KMS-11 (cell line): ENCODE data around the gene ZNF337.

Experiments used
- H2AFZ ChIP-seq: fragments of 200-600 bp; sonication (generic); 2 replicates; pipeline ENCODE4 v1.6.1; 2016; ENCODE audit warnings: antibody characterized with exemption, mixed run types, low read depth
- H3K27ac ChIP-seq: fragments of 200-600 bp; sonication (generic); 2 replicates; pipeline ENCODE4 v1.6.1; 2016; ENCODE audit warnings: mild to moderate bottlenecking, mixed run types
- H3K27me3 ChIP-seq: fragments of 200-600 bp; sonication (generic); 2 replicates; pipeline ENCODE4 v1.6.1; 2017; ENCODE audit warnings: mild to moderate bottlenecking, low read depth, mixed run types, moderate library complexity; ENCODE audit not compliant: insufficient read depth
- H3K36me3 ChIP-seq: fragments of 200-600 bp; sonication (generic); 2 replicates; pipeline ENCODE4 v1.6.1; 2017; ENCODE audit warnings: mild to moderate bottlenecking, mixed run types; ENCODE audit not compliant: insufficient read depth
- H3K4me1 ChIP-seq: fragments of 200-600 bp; sonication (generic); 2 replicates; pipeline ENCODE4 v1.6.1; 2016; ENCODE audit warnings: mild to moderate bottlenecking, low read depth, mixed run types; ENCODE audit not compliant: poor library complexity, severe bottlenecking
- H3K4me2 ChIP-seq: fragments of 200-600 bp; sonication (generic); 2 replicates; pipeline ENCODE4 v1.7.0; 2016; ENCODE audit warnings: mild to moderate bottlenecking, mixed run types
- H3K4me3 ChIP-seq: fragments of 200-600 bp; sonication (generic); IDR thresholded peaks from 2 replicates; pipeline ENCODE4 v1.6.1; 2017; ENCODE audit warnings: low read depth, low read length, mixed read lengths; ENCODE audit not compliant: insufficient read depth
- H3K79me2 ChIP-seq: fragments of 200-600 bp; sonication (generic); 2 replicates; pipeline ENCODE4 v1.6.1; 2016; ENCODE audit warnings: low read depth, mixed run types; ENCODE audit not compliant: insufficient read depth
- H3K9ac ChIP-seq: fragments of 200-600 bp; sonication (generic); 2 replicates; pipeline ENCODE4 v1.6.1; 2016; ENCODE audit warnings: mild to moderate bottlenecking, mixed run types
- H4K20me1 ChIP-seq: fragments of 200-600 bp; sonication (generic); 2 replicates; pipeline ENCODE4 v1.6.1; 2016; ENCODE audit warnings: mild to moderate bottlenecking, mixed run types; ENCODE audit not compliant: insufficient read depth
- CTCF ChIP-seq: fragments of 200-600 bp; sonication (generic); conservative IDR thresholded peaks from 2 replicates; pipeline ENCODE4 v1.6.1; 2017; ENCODE audit warnings: low read depth, mild to moderate bottlenecking, antibody characterized with exemption, low read length, moderate library complexity, mixed read lengths

The ZNF337 gene

GRCh38 chr20:25683050-25683449, 13.6 kb downstream of the ZNF337 start:
- H3K79me2 ChIP-seq = no peaks in the 10 kb centered on the region
- no peak overlapping the region for H2AFZ ChIP-seq

GRCh38 chr20:25676164-25676809, 20.4 kb downstream of the ZNF337 start:
- no peak overlapping the region for H3K9ac ChIP-seq
- H3K27ac ChIP-seq = no peak overlapping the region
- H3K27me3 ChIP-seq = no peaks in the 10 kb centered on the region
- no peak for TF ChIP-seq CTCF
- no peak overlapping the region for H3K4me2 ChIP-seq
- no peaks in the 10 kb centered on the region for H4K20me1 ChIP-seq
- no peak overlapping the region for H3K4me3 ChIP-seq
- no peak overlapping the region for H2AFZ ChIP-seq
- no peaks in the 10 kb centered on the region for H3K79me2 ChIP-seq
- H3K4me1 ChIP-seq = no peaks in the 10 kb centered on the region
- H3K36me3 ChIP-seq = no peaks in the 10 kb centered on the region

More at GRCh38 chr20:25683050-25683449, 13.6 kb downstream of the ZNF337 start:
- Histone ChIP-seq H3K36me3 (no peaks in the 10 kb centered on the region), H3K27me3 (no peaks in the 10 kb centered on the region), H3K4me3 (no peak overlapping the region), H3K27ac (no peak overlapping the region), H4K20me1 (no peaks in the 10 kb centered on the region), H3K9ac (no peak overlapping the region), H3K4me2 (no peak overlapping the region), H3K4me1 (peaks cover 3% of the 10 kb centered on the region)
- TF ChIP-seq CTCF = no peak

GRCh38 chr20:25675161-25675560, 21.5 kb downstream of the ZNF337 start:
- Histone ChIP-seq H3K4me2 (no peak overlapping the region), H3K27me3 (no peaks in the 10 kb centered on the region), H2AFZ (no peak overlapping the region), H3K27ac (no peak overlapping the region), H4K20me1 (no peaks in the 10 kb centered on the region), H3K4me1 (no peaks in the 10 kb centered on the region), H3K9ac (no peak overlapping the region), H3K4me3 (no peak overlapping the region), H3K36me3 (no peaks in the 10 kb centered on the region), H3K79me2 (no peaks in the 10 kb centered on the region)
- no peak for TF ChIP-seq CTCF

GRCh38 chr20:25672659-25673235, 23.9 kb downstream of the ZNF337 start:
- Histone ChIP-seq H3K4me1 (no peaks in the 10 kb centered on the region), H3K9ac (no peak overlapping the region), H3K27ac (no peak overlapping the region), H3K79me2 (no peaks in the 10 kb centered on the region), H4K20me1 (no peaks in the 10 kb centered on the region), H3K4me2 (no peak overlapping the region), H3K4me3 (no peak overlapping the region), H2AFZ (no peak overlapping the region), H3K27me3 (no peaks in the 10 kb centered on the region), H3K36me3 (no peaks in the 10 kb centered on the region)
- no peak for TF ChIP-seq CTCF
